Stimulated activated CD4-positive, alpha-beta T cell treated with anti-CD3 and anti-CD28 coated beads, Interleukin-15, amount 100 ng/mL, for 48 hours (primary cell): ENCODE data around the gene CLIC3.

ENCODE experiments used
- DNase-seq, 2 donors: peaks; one replicate each; pipeline ENCODE4 v3.0.0-alpha.2; 2020; ENCODE audit warnings: low read depth in 2 of 2

CLIC3 gene

DNA sequence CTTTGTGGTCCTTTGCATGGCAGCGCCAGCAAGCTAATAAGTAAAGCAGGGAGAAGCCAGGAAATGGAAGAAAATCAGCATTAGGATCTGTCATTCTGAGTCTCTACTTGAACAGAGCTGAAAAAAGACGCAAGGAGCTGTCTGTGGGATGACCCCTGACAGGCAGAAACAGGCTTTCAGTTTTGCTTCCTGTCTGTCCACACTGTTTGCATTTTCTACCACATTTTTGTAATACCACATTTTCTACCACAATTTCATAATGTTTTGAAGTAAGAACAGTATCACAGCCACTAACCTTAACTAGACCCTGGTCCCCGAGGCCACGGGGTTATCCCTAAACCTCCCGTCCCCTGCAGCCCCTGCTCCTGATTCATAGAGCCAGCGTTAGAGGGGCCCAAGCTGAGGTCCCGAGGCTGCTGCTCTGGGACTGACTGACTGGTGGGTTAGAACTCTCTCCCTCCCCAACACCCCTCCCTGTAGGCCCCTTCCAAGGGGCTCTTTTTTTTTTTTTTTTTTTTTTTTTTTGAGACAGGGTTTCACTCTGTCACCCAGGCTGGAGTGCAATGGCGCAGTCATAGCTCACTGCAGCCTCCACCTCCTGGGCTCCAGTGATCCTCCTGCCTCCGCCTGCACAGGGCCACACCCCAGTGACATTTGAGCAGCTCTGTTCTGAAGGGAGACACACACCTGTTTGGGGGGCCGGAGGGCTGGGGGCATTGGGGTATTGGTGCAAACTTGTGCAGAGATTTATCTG is 4.0 kb upstream of the CLIC3 start:
- no peak for DNase-seq

DNA sequence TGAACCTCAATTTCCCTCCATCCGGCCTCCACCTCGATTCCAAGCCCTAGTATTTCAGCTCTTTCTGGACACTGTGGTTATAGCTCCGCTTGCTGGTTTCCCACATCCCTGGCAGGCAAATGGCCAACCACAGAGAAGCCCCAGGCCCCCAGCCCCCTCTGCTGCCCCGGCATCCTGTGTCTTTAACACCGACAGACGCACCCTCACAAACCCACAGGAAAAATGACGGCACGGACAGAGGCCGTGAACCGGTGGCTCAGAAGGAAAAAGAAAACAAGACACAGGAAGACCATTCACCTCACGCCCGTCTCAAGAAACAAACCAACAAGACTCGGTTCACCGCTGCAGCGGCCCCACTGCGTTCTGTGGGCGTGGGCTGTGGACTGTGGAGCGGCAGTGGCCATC is 1.5 kb upstream of the CLIC3 start:
- no peak for DNase-seq

DNA sequence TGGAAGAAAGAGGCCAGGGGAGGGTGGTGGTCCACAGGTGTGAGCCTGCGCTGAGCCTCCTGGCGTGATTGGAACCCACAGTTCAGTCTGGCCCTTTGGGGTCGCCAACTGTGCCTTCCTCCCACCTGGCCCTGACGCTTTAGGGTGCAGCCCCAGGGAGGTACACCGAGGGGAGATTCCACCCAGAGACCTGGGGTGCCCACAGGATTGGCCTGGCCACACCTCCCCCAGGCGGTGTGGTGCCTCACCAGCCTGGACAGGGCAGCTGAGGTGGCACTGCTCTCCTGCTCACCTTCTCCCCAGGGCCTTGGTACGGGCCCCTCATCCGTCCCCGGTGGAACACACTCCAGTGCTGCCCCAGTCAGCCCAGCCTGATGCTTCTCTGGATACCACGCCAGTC is 1.0 kb upstream of the CLIC3 start:
- no peak for DNase-seq

DNA sequence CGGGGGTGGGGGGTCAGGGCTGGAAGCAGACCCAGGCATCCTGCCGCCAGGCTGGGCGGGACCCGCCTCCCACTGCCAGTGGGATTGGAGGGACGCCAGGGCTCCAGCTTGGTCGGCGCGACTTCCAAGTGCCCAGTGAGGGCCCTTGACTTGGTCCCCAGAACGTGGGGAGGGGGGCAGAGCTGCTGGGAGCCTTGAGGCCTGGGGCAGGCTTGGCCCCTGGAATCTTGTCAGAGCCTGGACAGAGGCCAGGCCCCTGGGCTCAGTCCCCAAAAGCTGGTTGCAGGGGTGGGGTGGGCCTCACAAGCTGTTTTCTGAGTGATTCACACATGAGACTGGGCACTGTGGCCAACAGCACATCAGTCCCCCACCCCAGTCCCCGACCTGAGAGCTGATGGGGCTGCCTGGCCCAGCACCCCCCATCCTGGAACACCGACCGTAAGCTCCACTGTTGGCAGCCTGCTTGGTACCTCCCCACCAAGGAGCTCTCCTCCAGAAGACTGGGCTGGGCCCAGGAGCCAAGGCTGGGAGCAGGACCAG is 526 bp downstream of the CLIC3 start:
- no peak for DNase-seq

DNA sequence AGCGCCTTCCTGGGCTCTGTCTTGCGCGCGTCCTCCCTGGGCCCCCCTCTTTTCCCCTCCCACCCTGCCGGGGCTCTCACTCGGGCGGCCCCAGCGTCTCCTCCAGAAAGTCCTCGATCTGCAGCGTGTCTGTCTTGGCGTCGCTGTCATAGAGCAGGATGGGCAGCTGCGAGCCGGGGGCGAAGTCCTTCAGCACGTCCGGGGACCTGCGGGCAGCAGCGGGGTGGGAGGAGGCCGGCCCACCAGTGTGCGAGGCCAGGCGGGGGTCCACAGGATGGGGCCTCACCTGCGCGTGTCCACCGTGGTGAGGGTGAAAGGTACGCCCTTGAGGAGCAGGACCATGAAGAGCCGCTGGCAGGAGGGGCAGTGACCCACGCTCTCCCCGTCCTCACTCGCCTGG is 1.0 kb downstream of the CLIC3 start:
- DNase-seq = no peak

DNA sequence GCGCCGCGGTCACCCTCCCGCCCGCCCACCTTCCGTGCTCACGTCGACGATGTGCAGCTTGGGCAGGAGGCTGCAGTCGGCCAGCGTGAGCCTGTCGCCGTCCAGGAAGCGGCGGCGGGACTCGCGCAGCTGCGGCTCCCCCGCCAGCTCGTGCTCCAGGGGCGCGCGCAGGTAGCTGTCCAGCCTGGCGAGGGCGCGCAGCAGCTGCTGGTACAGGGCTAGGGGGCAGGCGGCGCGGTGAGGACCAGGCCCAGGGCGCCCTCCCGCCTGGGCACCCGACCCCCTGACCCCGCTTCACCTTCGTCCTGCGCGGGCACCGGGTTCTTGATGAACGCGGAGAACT is 1.5 kb downstream of the CLIC3 start:
- no peak for DNase-seq

DNA sequence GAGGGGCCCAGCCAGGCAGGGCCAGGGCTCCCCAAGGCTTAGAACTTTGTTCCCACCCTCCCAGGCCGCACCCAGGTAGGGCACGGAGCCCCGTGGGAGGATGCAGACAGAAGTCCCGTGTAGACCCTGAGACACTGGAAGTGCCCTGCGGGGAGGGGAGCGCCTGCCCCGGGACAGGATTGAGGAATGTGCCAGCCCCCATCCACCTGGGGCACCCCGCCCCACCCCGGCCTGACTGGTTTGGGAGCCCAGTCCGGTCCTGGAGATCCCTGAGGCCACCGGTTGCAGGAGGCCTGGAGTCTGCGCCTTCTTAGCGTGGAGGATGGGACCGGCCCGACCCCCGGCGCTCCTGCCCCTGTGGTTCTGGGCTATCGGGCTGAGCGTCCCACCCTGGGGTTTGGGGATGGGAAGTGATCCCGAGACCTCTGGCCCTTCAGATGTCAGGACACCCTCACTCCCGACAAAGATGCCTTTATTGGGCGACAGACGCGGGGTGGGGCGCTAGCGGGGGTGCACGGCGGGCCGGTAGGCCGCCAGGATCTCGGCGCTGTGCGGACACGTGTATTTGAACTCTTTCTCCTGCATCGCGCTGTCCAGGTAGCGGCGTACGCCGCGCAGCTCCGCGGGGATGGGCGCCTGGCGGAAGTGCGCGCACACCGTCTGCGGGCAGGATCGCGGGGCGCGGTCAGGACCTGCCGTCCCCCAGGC is 2.0 kb downstream of the CLIC3 start:
- no peak for DNase-seq

DNA sequence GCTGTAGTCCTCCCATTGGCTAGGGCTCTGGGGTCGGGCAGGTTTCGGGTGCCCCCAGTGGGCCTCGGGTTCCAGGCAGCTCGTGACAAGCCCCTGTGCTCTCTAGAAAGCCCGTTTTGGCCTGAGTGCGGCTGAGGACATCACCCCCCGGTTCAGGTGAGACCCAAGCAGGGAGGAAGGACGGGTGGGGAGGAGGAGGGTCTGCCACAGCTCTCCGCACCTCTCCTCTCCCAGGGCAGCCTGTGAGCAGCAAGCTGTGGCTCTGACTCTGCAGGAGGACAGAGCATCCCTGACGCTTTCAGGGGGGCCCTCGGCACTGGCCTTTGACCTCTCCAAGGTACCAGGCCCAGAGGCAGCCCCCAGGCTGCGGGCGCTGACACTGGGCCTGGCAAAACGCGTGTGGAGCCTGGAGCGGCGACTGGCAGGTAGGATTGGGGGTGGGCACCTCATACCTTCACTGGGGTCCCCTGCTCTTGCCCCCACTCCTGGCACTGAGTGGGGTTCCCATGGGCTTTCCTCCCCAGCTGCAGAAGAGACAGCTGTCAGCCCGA is 3.5 kb downstream of the CLIC3 start:
- no peak for DNase-seq

DNA sequence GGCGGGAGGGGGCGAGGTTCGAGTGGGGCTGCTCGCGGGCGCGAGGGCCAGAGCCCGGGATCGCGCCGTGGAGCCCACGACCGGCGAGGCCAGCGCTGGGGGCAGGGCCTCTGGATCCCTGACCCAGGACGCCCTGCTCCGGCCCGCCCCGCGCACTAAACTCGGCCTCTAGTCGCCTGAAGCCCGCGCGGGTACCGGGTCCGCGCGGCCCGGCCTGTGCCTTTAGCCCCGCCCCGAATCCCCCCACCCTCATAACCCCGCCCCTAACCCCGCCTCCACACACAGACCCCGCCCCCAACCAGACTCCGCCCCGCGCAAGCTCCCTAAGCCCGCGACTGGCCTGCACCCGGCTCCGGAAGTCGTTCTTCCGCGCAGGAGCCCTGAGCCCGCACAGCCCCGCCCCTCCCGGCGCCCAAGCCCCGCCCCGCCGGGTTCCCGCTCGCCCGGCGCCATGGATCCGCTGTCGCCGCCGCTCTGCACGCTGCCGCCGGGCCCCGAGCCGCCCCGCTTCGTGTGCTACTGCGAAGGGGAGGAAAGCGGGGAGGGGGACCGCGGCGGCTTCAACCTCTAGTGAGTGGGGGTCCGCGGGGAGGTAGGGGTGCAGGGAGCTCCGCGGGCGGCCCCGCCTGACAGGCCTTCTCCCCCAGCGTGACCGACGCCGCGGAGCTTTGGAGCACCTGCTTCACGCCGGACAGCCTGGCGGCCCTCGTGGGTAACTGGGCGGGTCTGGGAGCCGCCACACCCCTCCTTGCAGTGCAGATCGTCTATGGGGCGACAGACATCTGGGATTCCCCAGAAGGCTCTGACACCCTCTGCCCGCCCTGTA is 4.2 kb downstream of the CLIC3 start, which contains the start of gene PAXX:
Gene PAXX (plus strand): TSS at position 430 of the 826 bp plus-strand sequence. CDS start 22 bp downstream, at position 452.
- peak; percentile 87 to 96 for DNase-seq

DNA sequence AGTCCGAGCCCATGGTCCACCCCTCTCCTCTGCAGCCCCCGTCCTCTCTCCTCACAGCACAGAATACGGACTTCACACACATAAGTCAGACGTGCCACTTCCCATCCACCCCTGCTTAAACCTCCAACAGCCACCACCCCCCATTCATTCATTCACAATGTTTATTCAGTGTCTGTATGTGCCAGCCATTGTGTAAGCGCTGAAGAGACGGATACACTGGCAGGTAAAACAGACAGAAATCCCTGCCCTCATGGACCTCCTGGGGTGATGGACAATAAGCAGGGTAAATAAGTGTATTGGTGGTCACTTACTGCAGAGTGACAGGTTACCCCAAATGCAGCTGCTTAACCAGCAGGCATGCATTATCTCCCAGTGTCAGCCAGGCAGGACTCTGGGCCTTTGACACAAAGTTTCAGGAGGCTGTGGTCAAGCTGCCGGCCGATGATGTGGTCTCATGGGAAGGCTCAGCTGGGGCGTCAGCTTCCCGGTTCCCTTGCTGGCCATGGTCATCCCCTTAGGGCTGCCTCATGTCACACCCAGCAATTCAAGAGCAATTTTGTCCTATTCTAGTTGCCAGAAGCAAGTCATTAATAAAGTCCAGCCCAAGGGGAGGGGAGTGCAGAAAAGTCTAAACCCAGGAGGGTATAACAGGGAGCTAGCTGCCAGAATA is 6.0 kb downstream of the CLIC3 start:
- no peak for DNase-seq

DNA sequence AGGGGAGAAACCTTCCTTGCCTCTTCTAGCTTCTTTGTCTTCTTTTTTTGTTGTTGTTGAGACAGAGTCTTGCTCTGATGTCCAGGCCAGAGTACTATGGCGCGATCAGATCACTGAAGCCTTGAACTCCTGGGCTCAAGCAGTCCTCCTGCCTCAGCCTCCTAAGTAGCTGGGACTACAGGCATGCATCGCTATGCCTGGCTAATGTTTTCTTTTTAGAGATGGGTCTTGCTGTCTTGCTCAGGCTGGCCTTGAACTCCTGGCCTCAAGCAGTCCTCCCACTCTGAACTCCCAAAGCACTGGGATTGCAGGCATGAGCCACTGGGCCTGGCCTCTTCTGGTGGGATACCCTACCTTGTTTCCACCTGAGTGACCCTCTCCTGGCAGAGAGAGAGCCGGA is 7.5 kb downstream of the CLIC3 start:
- no peak for DNase-seq

DNA sequence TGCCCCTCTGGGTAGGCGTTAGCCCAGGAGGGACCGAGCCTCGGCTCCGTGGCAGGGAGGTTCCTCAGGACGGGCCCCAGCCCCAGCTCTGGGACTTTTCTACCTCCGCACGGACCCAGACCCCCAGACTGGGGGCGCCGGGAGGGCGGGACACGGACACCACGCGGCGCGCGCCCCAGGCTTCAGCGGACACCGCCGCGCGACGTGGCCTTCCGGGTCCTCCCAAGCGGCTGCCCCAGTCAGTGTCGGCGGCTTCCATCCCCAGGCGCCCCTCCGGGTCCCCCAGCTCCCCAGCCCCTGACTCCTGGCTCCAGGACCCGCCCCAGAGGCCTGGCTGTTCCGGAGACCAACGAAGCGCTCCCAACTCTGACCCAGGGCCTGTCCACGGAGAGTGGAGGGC is 10.5 kb downstream of the CLIC3 start:
- DNase-seq = no peak

DNA sequence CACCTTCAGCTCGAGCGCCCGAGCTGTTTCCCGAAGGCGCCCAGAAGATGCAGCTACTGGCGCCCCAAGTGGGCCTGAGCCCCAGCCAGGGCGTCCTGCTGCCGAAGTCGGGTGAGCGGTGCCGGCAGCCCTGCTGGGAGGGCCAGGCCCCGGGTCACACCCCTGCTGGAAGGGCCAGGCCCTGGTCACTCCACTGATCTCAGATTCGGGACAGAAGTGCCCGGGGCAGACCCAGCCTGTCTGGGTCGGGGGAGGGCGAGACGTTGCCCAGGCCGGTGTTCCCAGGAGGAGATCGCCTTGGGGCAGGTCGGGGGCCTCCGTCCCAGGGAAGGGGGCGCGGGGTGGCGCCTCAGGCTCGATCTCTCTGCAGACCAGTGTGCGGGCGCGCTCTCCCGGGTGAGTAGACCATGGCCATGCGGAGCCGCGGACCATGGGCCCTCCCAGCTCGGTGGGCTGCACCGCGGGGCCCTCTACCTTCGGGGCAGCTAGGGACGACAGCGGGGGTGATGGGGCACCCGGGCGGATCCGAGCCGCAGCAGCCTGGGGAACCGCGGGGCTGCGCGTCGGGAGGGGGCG is 11.3 kb downstream of the CLIC3 start:
- no peak for DNase-seq

DNA sequence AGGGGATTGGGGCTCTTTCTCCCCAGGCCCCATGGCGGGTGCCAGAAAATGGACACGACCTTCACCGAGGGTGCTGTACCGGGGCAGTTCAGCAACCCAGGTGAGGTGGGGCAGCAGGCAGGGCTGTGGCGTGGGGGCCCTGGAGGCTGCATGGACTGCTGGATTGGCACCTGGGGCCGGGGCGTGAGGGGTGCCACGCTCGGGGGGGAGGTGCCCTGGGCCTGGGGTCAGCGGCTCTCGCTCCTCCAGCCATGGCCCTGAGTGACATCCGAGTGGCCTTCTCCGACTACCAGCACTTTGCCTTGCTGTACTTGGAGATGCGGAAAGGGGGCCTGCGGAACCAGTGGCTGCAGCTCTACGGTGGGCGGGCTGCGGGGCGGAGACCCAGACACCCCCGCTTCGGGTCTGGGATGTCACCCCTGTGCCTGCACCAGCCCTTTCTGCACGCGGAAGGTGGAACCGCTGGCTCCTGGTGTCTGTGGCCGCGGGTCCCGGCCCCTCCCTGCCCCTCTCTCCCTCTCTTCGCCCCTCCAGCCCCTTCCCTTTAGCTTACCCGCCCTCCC is 11.8 kb downstream of the CLIC3 start:
- no peak for DNase-seq

DNA sequence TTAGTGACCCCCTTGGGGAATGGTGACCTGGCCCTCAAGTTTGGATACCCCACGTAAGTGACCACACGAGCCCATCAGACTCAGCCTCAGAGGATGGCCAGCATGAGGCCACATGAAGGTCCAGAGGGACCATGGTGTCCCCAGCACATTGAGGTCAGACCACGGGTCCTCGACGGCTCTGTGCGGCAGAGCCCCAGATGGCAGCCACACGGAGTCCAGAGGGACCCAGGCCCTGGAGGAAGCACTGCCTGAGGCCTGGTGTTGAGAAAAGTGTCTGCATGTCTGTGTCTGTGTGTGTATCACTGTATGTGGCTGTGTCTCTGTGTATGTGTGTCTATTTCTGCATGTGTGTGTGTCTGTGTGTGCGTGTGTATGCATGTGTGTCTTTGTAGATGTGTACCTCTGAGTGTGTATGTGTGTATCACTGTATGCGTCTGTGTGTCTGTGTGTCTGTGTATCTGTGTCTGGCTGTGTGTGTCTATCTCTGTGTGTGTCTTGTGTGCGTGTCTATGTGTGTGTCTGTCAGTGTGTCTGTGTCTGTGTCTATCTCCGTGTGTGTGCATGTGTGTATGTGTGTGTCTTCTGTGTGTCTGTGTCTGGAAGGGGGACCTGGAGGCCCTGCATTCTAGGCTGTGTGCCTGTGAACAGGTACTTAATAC is 12.6 kb downstream of the CLIC3 start:
- no peak for DNase-seq

DNA sequence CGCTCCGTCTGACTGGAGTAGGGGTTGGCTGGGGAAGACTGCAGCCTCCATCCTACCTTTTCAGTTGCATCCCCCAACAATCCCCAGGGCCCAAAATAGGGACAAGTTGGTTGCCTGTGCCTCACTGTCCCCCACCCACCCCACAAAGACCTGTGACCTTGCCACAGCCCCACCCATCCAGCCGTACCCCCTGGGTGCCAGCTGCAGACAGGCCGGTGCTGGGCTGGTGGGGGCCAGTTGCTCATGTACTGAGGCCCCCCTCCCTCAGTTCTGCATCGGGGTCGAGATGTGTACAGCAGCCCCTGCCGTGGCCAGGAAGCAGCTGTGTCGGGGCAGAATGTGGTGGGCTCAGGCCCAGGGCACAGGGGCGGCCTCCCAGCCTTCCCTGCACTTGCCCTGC is 13.2 kb downstream of the CLIC3 start:
- DNase-seq = no peak

DNA sequence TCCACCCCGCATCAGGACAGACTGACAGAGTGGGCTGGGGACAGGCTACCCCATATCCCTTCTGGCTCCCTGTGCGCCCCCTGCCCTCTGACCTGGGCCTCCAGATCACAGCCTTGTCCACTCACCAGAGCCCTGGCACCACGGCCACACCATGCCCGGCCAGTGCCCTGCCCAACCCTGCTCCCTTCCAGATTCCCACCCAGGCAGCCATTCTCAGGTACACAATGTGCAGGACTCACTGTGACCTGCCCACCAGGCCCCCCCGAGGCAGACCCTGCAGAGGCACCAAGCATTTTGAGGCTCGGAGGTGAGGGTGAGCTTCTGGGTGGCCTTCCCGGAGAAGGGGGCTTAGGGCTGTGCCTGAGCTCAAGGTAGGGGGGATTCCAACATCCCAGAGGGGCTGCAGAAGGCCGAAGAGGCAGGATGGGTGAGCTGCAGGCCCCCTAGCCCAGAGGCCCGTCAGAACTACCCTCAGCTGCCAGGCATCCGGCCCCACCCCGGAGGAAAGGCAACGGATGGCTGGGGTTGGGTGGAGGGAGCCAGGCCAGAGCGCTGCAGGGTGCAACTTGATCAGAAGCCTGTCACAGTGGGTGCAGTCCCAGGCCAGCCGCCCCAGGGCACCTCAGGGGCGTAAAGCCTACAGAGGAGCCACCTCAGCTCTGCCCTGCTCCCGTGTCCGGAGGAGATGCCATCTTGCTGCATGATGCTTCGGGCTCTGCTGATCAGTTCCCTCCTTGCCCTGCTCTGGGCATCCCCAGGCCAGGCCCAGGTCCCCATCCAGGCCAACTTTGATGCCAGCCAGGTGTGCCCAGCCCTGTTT is 13.9 kb downstream of the CLIC3 start, which contains the start of gene LCNL1:
Gene LCNL1 (plus strand): TSS at position 762 of the 820 bp plus-strand sequence. CDS start 594 bp downstream, outside the sequence.
- no peak for DNase-seq

DNA sequence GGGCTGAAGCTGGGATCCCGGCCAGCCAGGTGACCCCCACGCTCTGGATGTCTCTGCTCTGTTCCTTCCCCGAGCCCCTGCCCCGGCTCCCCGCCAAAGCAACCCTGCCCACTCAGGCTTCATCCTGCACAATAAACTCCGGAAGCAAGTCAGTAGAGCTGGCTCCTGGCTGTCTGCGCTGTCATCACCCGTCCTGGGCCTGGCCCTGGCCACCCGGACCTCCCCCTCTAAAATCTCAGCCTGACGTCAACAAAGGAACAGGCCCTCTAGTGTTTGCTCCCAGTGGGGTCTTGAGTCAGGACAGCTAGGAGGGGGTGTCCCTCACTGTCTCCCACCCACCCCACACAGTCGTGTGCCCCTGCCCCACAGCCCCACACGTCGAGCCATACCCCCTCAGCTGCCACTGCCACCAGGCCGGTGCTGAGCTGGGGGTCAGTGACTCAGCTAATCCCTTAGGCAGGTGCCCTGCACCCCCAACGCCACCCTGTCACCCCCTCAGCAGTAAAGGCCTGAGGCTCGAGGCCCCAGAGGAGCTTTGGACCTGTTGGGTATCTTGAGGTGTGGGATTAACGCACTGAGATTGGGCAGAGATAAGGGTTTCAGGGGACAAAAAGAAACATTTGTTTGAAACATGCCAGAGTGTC is 14.7 kb downstream of the CLIC3 start:
- no peak for DNase-seq
